Measurements from ENCODE around the gene MYO7A.

DNA sequence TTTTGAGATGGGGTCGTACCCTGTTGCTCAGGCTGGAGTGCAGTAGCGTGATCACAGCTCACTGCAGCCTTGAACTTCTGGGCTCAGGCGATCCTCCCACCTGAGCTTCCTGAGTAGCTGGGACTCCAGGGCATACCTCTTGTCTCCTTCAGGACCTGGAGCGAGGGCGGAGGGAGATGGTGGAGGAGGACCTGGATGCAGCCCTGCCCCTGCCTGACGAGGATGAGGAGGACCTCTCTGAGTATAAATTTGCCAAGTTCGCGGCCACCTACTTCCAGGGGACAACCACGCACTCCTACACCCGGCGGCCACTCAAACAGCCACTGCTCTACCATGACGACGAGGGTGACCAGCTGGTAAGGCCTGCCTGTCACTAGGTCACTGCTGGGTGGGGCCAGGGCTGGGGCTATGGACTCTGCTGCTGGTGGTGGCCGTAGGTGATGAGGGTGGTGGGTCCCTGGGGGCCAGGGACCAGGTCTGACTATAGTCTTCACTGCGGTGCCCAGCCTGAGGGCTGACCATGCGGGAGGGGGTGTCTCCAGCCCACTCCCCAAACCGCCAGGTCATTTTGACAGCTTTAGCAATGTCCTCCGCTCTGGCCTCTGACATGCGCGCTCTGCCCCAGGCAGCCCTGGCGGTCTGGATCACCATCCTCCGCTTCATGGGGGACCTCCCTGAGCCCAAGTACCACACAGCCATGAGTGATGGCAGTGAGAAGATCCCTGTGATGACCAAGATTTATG, 53.9 kb downstream of the MYO7A start:
- no peak for TF ChIP-seq POLR2A (IDR thresholded peaks at IDR 0.05; ENCODE audit: low read depth, low read length)
- TF ChIP-seq, protein P1, sequence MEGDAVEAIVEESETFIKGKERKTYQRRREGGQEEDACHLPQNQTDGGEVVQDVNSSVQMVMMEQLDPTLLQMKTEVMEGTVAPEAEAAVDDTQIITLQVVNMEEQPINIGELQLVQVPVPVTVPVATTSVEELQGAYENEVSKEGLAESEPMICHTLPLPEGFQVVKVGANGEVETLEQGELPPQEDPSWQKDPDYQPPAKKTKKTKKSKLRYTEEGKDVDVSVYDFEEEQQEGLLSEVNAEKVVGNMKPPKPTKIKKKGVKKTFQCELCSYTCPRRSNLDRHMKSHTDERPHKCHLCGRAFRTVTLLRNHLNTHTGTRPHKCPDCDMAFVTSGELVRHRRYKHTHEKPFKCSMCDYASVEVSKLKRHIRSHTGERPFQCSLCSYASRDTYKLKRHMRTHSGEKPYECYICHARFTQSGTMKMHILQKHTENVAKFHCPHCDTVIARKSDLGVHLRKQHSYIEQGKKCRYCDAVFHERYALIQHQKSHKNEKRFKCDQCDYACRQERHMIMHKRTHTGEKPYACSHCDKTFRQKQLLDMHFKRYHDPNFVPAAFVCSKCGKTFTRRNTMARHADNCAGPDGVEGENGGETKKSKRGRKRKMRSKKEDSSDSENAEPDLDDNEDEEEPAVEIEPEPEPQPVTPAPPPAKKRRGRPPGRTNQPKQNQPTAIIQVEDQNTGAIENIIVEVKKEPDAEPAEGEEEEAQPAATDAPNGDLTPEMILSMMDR (conservative IDR thresholded peaks at IDR 0.05; ENCODE audit: low read depth, low read length), result no peak
